ENCODE results near the gene PTP4A1.

PTP4A1 gene

DNA sequence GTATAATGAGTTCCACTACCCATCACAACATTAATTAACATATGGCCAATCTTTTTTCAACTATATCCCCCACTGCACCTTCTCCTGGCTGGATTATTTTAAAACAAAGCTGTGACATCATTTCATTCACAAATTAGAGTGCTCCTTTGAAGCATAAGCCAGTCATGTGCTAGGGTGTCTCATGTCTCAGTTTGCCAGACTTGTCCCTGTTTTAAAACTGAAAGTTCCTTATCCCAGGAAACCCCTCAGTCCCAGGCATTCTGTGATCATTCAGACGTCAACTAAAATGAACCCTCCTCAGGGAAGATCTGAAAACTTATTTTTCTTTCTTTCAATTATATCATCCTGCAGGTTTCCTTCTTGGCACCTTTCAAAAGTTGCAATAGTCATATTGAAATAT, 29.3 kb upstream of the PTP4A1 start:
- TF ChIP-seq, protein P1, sequence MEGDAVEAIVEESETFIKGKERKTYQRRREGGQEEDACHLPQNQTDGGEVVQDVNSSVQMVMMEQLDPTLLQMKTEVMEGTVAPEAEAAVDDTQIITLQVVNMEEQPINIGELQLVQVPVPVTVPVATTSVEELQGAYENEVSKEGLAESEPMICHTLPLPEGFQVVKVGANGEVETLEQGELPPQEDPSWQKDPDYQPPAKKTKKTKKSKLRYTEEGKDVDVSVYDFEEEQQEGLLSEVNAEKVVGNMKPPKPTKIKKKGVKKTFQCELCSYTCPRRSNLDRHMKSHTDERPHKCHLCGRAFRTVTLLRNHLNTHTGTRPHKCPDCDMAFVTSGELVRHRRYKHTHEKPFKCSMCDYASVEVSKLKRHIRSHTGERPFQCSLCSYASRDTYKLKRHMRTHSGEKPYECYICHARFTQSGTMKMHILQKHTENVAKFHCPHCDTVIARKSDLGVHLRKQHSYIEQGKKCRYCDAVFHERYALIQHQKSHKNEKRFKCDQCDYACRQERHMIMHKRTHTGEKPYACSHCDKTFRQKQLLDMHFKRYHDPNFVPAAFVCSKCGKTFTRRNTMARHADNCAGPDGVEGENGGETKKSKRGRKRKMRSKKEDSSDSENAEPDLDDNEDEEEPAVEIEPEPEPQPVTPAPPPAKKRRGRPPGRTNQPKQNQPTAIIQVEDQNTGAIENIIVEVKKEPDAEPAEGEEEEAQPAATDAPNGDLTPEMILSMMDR (conservative IDR thresholded peaks at IDR 0.05; ENCODE audit: low read length): no peak
- DNase-seq (ENCODE audit: low read depth): no peak
- no peak overlapping the region for H3K4me3 ChIP-seq (ENCODE audit: low read length)

DNA sequence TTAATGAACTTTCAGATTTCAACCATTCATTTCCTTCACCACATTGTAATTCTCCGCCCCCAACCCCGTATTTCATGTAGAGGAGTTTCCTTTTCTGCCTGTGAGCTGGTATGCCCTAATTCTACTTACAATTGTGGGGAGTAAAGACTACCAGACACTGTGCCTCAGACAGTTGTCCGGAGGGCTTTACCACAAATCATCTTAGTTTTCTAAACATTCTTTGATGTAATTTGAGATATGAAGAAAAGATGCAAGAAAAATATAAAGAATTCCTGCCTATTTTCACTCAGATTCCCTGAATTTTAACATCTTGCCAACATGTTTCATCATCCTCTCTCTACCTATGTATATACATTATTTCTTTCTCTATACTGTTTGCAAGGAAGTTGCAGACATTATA, 28.3 kb upstream of the PTP4A1 start:
- TF ChIP-seq, protein P1 (conservative IDR thresholded peaks at IDR 0.05; ENCODE audit: low read length): no peak
- no peak overlapping the region for H3K4me3 ChIP-seq (ENCODE audit: low read length)
- DNase-seq (ENCODE audit: low read depth): no peak

DNA sequence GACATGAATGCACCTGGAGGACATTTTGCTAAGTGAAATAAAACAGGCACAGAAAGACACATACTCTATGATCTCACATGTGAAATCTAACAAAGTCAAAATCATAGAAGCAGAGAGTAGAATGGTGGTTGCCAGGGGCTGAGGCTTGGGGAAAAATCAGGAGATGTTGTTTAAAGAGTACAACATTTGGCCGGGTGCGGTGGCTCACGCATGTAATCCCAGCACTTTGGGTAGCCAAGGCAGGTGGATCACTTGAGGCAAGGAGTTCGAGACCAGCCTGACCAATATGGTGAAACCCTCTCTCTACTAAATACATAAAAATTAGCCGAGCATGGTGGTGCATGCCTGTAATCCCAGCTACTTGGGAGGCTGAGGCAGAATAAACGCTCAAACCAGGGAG, 26.0 kb upstream of the PTP4A1 start:
- TF ChIP-seq, protein P1 (conservative IDR thresholded peaks at IDR 0.05; ENCODE audit: low read length): no peak
- no peak for DNase-seq (ENCODE audit: low read depth)
- no peak overlapping the region for H3K4me3 ChIP-seq (ENCODE audit: low read length)

DNA sequence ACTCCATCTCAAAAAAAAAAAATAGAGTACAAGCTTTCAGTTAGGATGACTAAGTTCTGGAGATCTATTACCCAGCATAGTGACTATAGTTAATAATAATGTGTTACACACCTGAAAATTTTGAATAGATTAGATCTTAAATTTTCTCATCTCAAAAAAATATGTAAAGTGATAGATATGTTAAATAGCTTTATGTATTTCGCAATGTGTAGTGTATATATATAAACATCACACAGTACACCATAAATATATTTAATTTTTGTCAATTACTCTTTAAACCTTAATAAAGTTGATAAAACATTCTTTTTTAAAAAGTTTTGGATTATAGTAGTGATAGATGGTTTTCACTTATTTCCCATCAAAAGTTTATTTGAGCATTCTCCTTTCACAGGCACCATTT, 25.6 kb upstream of the PTP4A1 start:
- H3K4me3 ChIP-seq (ENCODE audit: low read length): no peak overlapping the region
- TF ChIP-seq, protein P1 (conservative IDR thresholded peaks at IDR 0.05; ENCODE audit: low read length): no peak
- DNase-seq (ENCODE audit: low read depth): no peak

DNA sequence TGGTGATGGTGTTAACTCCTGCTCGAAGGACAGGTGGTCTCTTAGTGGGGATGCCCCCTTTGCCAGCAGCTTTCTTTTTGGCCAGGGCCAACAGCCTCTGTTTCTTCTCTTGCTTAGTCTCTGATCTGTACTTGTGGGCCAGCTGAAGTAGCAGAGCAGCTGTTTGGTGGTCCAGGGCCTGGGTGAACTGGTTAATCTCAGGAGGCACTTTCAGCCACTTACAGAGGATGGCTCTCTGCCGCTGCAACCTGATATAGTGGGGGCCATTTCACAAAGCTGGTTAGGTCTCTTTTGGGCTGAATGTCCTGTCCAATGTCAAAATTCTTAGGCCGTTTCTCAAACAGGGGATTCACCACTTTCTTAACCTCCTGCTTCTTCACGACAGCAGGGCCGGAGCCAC, 23.2 kb upstream of the PTP4A1 start:
- H3K4me3 ChIP-seq (ENCODE audit: low read length): no peak overlapping the region
- TF ChIP-seq, protein P1 (conservative IDR thresholded peaks at IDR 0.05; ENCODE audit: low read length): no peak
- no peak for DNase-seq (ENCODE audit: low read depth)

DNA sequence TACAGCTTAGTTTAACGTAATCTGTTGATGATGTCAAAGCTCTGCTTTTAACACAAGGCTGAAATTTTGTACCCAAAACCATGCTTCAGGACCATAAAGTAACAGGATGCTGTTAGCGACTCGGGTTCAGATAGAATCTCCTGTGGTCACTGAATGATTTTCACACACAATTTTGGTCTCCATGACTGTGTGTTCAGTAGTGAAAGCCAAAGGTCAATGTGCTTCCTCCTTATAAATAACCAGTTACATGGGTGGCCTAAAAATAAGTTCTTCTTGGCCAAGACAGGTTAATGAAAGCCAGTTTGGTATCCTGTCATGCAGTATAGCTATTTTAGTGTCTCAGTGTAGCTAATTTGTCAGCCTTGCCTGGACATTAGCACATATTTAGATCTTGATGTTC, 19.1 kb upstream of the PTP4A1 start:
- TF ChIP-seq, protein P1 (conservative IDR thresholded peaks at IDR 0.05; ENCODE audit: low read length): no peak
- H3K4me3 ChIP-seq (ENCODE audit: low read length): no peak overlapping the region
- DNase-seq (ENCODE audit: low read depth): no peak

DNA sequence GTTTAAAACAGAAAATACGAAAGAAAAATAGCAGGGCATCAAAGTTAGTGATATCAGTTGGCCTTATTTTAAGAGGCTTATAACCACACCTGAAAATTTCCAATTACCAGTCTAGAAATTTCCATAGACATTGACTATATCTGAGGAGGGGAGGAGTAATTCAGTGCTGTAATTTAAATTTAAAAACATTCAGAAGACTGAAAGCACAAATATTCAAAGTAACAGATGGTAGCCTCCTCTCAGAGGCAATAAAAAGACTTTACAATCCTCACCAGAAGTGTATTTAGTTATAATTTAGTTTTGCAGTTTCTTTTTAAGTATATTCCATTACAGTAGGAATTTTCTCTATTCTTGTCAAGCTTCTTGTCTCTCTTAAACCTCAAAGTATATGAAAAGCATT, 18.4 kb upstream of the PTP4A1 start:
- no peak for DNase-seq (ENCODE audit: low read depth)
- TF ChIP-seq, protein P1 (conservative IDR thresholded peaks at IDR 0.05; ENCODE audit: low read length): no peak
- H3K4me3 ChIP-seq (ENCODE audit: low read length): no peak overlapping the region
